Body of pancreas (tissue), 4 donors: Measurements from ENCODE around the gene MRPL39. TPM values are rescaled to one million over a fixed set of nuclear protein-coding genes. Genes with fewer than 3 reads are reported as not detected.

ENCODE experiments used
- ATAC-seq: fragments of 150-250 bp; one replicate; pipeline ENCODE4 v1.9.1; 2016
- DNase-seq, 4 donors: peaks; one replicate each; pipeline ENCODE4 v3.0.0-alpha.2; 2019
- H3K27ac ChIP-seq, 4 donors: fragments of 200-600 bp; sonication (generic); 1 replicate in 3 of 4; 2 replicates in 1 of 4; pipeline versions ENCODE4 v1.5.1 to v1.6.1; 2016 to 2019; ENCODE audit warnings: mild to moderate bottlenecking in 1 of 4, mixed read lengths in 1 of 4, moderate library complexity in 1 of 4
- H3K27me3 ChIP-seq, 2 donors: fragments of 200-600 bp; sonication (generic); one replicate each; pipeline ENCODE4 v1.6.0; 2016; ENCODE audit warnings: mild to moderate bottlenecking in 1 of 2
- H3K36me3 ChIP-seq, 2 donors: fragments of 200-600 bp; sonication (generic); replicated peaks in 1 of 2; 2 replicates each; pipeline ENCODE4 v1.5.1; 2016; ENCODE audit warnings: low read depth in 2 of 2; ENCODE audit not compliant: insufficient read depth in 1 of 2
- H3K4me1 ChIP-seq: fragments of 200-600 bp; sonication (generic); one replicate; pipeline ENCODE4 v1.6.0; 2016
- H3K4me3 ChIP-seq, 2 donors: fragments of 200-600 bp; sonication (generic); 1 replicate in 1 of 2; 2 replicates in 1 of 2; pipeline ENCODE4 v1.5.1; 2016 to 2019
- H3K9me3 ChIP-seq, 3 donors: fragments of 200-600 bp; sonication (generic); 1 replicate in 2 of 3; 2 replicates in 1 of 3; pipeline ENCODE4 v1.5.1; 2016
- POLR2A ChIP-seq, 3 donors: fragments of 450-650 bp; IDR thresholded peaks; one replicate each; pipeline ENCODE4 v1.6.1; 2016; ENCODE audit warnings: antibody characterized with exemption in 3 of 3, mild to moderate bottlenecking in 2 of 3
- WGBS, 2 donors: methylation state at CpG; one replicate each; pipeline ENCODE4 v1.1.5; 2017; 5-methylcytosine and 5-hydroxymethylcytosine counted together
- intact Hi-C: fragments of 100-400 bp; cut with DNase I; formaldehyde crosslinking; loops from one replicate; pipeline ENCODE4 v1.15.1; 2023
- total RNA-seq, 2 donors: library from RNA; depleted of rRNA; stranded (reverse); fragments of >200 nt; gene quantifications; one replicate each; pipeline ENCODE4 v1.1.0, GENCODE V29; 2016
- TF ChIP-seq, protein P1 (sequence below), 7 experiments: fragments of 450-650 bp in 4 of 7; fragments of 200-600 bp in 3 of 7; sonication (generic) in 3 of 7; IDR thresholded peaks; one replicate each; pipeline ENCODE4 v1.5.1; 2016 to 2019; ENCODE audit warnings: antibody characterized with exemption in 7 of 7

MRPL39 gene
- total RNA-seq, 2 donors from 2014 or later = 4.4 to 6.3 TPM

DNA sequence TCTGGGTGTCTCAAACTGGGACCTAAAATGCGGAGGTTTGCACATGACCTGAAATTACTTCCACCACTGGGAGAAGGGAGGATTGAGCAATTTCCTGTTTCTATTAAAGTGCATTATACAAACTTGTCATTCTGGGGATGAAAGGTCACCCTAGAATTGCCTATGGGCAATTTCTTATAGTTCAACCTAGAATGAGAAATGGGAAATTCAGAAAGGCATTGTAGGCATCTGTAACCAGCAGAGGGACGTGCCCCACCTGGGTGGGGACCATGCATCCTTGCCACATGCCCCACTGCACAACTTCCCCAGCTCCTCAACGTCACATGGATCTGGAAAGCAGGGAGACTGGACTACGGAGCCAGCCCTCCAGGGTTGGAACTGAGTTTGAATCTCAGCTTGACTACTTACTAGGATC, 47.0 kb downstream of the MRPL39 start:
- WGBS, 2 donors = 84 to 96% methylated on average over 4 of the region's 4 CpGs
- ATAC-seq = no peak
- H3K4me3 ChIP-seq = no peak overlapping the region

DNA sequence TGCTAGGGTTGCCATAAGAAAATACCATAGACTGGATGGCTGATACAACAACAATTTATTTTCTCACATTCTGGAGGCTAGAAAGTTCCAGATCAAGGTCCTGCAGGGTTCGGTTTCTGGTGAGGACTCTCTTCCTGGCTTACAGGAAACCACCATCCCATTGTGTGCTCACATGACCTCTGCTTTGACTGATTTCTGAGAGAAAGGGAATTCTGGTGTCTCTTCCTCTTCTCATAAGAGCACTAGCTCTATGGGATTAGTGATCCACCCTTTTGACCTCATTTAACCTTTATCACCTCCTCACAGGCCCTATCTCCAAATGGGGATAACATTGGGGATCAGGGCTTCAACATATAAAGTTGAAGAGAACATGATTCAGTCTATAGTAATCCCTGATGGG, 47.5 kb downstream of the MRPL39 start:
- no peak for DNase-seq
- WGBS, 2 donors = 60 to 93% methylated on average over 1 of the region's 1 CpG
- intact Hi-C loops = no loop called here
- no peak for ATAC-seq
- Histone ChIP-seq H3K36me3 (no peaks in the 10 kb centered on the region), H3K9me3 (no peaks in the 10 kb centered on the region), H3K27ac (no peak overlapping the region), H3K27me3 (no peaks in the 10 kb centered on the region), H3K4me3 (no peak overlapping the region), H3K4me1 (peaks cover 6% of the 10 kb centered on the region)
- TF ChIP-seq, protein P1, sequence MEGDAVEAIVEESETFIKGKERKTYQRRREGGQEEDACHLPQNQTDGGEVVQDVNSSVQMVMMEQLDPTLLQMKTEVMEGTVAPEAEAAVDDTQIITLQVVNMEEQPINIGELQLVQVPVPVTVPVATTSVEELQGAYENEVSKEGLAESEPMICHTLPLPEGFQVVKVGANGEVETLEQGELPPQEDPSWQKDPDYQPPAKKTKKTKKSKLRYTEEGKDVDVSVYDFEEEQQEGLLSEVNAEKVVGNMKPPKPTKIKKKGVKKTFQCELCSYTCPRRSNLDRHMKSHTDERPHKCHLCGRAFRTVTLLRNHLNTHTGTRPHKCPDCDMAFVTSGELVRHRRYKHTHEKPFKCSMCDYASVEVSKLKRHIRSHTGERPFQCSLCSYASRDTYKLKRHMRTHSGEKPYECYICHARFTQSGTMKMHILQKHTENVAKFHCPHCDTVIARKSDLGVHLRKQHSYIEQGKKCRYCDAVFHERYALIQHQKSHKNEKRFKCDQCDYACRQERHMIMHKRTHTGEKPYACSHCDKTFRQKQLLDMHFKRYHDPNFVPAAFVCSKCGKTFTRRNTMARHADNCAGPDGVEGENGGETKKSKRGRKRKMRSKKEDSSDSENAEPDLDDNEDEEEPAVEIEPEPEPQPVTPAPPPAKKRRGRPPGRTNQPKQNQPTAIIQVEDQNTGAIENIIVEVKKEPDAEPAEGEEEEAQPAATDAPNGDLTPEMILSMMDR (IDR thresholded peaks at IDR 0.05) = no peak
- no peak for TF ChIP-seq POLR2A (IDR thresholded peaks at IDR 0.05)

More for the DNA sequence above, 47.0 kb downstream of the MRPL39 start:
- peaks cover 6% of the 10 kb centered on the region for H3K4me1 ChIP-seq
- H3K36me3 ChIP-seq = no peaks in the 10 kb centered on the region
- H3K27me3 ChIP-seq = no peaks in the 10 kb centered on the region
- DNase-seq = no peak
- intact Hi-C loops = no loop called here
- TF ChIP-seq POLR2A (IDR thresholded peaks at IDR 0.05) = no peak
- no peaks in the 10 kb centered on the region for H3K9me3 ChIP-seq
- no peak overlapping the region for H3K27ac ChIP-seq

DNA sequence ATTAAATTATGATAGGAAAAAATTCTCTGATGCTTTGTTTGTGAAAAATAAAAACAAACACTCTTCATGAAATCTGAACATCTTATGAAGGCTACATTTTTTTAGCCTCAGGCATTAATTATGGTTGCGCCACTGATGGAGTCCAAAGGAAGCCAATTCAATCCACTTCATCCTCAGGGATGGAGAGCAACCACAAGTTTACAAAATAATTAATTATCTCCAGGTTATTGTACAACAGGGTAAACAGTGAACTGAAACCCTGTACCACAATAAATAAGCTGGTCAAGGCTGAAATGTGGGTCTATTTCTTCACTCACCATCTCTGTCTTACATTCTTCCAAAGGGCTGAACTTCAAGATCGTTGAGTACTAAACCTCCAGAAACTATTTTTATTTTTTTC, 49.2 kb downstream of the MRPL39 start:
- Histone ChIP-seq H3K9me3 (no peaks in the 10 kb centered on the region), H3K4me3 (no peak overlapping the region), H3K4me1 (peaks cover 6% of the 10 kb centered on the region), H3K27me3 (no peaks in the 10 kb centered on the region), H3K27ac (no peak overlapping the region), H3K36me3 (no peaks in the 10 kb centered on the region)
- WGBS, 2 donors = 83 to 84% methylated on average over 2 of the region's 2 CpGs
- TF ChIP-seq POLR2A (IDR thresholded peaks at IDR 0.05) = no peak
- TF ChIP-seq, protein P1 (IDR thresholded peaks at IDR 0.05) = no peak
- ATAC-seq (no peak), DNase-seq (no peak)
- intact Hi-C loops = no loop called here

DNA sequence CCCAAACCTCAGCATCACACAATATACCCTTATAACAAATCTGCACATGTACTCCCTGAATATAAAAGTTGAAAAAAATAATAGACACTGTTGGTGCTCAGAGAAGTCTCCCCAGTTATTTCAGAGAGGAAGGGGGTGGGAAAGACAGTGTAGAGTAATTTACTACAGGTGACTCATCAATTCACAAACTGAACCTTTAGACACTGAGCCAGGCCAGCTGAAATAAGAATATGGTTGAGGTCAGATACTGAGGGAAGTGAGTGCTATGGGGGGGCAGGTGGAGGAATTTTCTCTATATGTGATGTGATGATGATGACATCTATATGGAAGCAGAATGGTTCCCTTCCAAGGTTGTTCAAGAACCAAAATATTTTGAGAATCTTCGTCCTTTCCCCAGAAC, 50.1 kb downstream of the MRPL39 start:
- H3K9me3 ChIP-seq = no peaks in the 10 kb centered on the region
- peaks cover 2% of the 10 kb centered on the region for H3K4me1 ChIP-seq
- no peaks in the 10 kb centered on the region for H3K36me3 ChIP-seq
- DNase-seq = no peak
- intact Hi-C loops = no loop called here
- TF ChIP-seq, protein P1 (IDR thresholded peaks at IDR 0.05) = no peak
- TF ChIP-seq POLR2A (IDR thresholded peaks at IDR 0.05) = no peak
- H3K27ac ChIP-seq = no peak overlapping the region
- WGBS, 2 donors = 69 to 76% methylated on average over 1 of the region's 1 CpG
- ATAC-seq = no peak
- H3K4me3 ChIP-seq = no peak overlapping the region
- H3K27me3 ChIP-seq = no peaks in the 10 kb centered on the region

DNA sequence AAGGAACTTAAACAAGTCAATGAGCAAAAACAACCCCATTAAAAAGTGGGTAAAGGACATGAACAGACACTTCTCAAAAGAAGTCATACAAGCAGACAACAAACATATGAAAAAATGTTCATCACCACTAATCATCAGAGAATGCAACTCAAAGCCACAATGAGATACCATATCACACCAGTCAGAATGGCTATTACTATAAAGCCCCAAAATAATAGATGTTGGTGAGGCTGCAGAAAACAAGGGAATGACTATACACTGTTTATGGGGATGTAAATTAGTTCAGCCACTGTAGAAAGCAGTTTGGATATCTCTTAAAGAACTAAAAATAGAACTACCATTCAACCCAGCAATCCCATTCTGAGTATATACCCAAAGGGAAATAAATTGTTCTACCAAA, 51.2 kb downstream of the MRPL39 start:
- Histone ChIP-seq H3K4me3 (no peak overlapping the region), H3K4me1 (no peaks in the 10 kb centered on the region), H3K36me3 (no peaks in the 10 kb centered on the region), H3K9me3 (no peaks in the 10 kb centered on the region), H3K27ac (no peak overlapping the region), H3K27me3 (no peaks in the 10 kb centered on the region)
- DNase-seq = no peak
- intact Hi-C loops = no loop called here
- ATAC-seq = no peak
- TF ChIP-seq, protein P1 (IDR thresholded peaks at IDR 0.05) = no peak
- TF ChIP-seq POLR2A (IDR thresholded peaks at IDR 0.05) = no peak
